GM10266 (cell line): ENCODE measurements around the gene TGFBR3.

Experiments
- DNase-seq: peaks from one replicate; pipeline ENCODE4 v3.0.0; 2012; ENCODE audit errors: extremely low spot score
- CTCF ChIP-seq: IDR thresholded peaks from 2 replicates; pipeline ENCODE4 v1.5.1; 2012; ENCODE audit warnings: mild to moderate bottlenecking, low read depth; ENCODE audit not compliant: control insufficient read depth, insufficient read depth; ENCODE audit errors: missing control alignments

The TGFBR3 gene

GRCh38 chr1:91732291-91733107 lies 153.5 kb downstream of the TGFBR3 start:
- DNase-seq, result no peak
- TF ChIP-seq CTCF, result no peak

DNA sequence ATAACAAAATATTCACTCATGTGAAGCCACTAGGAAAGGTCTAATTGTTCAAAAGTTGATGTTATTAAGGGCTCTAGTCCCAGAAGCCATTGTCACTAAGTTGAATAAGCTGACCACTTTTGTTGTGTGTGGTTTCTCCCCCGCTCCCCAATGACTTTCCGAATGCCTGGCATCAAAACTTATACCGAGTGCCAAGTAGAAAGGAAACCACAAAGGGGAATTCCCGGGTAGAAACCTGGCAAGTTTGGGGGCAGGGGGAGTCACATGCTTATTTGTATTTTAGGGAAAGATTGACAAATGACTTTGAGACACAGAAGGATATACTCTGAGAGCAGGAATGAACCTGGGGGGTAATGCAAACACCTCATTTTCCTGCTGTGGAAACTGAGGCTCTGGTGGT lies 154.1 kb downstream of the TGFBR3 start:
- no peak for DNase-seq
- TF ChIP-seq CTCF, result no peak

DNA sequence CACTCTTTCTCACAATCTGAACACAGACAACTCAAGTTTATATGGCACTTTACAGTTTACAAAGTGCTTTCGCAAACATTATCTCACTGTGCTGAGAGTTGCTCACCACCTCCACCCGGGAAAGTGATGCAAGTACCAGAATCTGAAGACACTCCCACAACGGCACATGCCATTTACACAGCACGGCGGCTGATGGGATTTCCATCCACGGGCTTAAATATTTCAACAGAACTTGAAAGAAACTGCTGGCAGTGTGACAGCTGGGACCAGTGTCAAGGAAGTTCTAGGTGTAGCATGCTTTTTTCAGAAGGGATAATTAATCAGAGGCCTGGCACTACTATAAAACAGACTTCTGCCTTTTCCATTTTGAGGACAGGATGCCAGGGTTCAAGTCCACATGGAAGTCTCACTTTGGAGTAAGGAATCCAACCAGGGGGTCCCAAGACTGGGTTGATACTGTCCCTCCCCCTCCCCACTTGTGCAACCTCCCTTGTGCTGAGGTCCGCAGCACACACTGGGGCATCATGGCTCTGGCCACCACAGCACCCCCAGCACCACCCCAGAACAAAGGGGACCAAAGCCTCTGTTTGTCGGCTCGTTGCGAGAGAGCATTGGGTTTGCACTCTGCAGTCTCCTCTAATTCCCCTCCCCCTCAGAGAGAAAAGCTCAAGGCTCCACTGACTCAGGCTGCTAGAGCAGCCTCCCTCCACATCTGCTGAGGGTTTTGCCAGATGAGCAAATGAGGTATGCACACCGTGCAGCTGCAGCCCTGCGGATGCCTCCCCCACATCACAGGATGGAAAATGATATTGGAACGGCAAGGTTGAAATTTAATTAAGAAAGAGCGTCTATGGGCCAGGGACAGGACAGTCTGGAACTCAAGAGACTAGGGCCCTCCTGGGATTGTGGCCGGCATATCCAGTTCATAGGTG lies 154.9 kb downstream of the TGFBR3 start:
- no peak for TF ChIP-seq CTCF
- DNase-seq, result no peak

DNA sequence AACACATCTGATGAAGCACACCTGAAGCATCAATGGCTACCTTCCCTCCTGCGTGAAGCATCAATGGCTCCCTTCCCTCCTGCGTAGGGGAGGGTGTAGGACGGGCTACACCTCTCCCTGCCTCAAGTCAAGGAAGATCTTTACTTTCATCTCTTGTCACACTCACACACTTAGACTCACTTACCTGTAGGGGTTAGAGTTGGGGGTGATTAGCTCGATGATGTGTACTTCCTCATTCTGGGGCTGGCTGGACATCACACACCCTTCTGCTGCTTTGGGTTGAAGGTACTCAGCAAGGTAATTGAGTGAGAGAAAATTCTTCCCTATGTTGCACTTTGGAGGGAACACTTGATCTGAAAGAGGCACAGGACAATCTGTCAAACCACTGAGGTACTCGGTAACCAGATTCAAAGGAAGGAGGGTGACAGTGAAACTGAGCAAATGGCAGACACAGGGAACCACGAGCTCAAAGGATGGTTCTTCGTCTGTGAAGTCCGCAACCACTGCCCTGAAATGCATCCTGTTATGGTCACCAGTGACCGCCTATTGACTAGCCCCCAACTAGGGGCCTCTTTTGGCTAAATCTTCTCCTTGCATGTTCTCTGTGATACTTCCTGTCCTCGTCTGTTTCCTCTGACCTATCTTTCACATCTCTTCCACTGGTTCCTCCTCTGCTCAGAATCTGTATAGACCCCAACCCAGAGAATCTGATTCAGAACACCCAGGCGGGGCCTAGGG lies 156.2 kb downstream of the TGFBR3 start:
- TF ChIP-seq CTCF, result no peak
- no peak for DNase-seq

DNA sequence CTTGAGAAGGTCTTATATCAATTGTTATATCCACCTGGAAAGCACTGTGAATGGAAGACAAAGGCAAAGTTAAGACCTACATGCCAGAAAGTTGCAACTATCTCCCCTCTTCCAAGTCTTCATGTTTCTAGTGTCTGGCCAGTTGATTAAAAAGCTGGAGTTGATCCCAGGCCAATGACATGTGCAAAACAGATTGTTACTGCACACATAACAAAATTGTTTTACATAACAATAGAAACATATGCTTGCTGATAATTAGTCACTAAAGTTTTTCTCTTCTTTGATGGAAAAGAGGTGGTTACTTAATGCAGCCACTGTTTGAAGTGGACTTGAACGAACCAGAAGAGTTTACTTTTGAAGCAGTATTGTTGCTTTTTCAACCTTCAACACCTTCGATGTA lies 158.2 kb downstream of the TGFBR3 start:
- no peak for TF ChIP-seq CTCF
- DNase-seq, result no peak

- TF ChIP-seq CTCF, result no peak
Observed at GRCh38 chr1:91725989-91726721, 159.8 kb downstream of the TGFBR3 start.

More at GRCh38 chr1:91725989-91726721, 159.8 kb downstream of the TGFBR3 start:
- no peak for DNase-seq
